ENCODE measurements around the gene CCR9.

GRCh38 chr3:45910892-45911291 is 24.5 kb downstream of the CCR9 start:
- no peak for TF ChIP-seq EZH2 (IDR thresholded peaks at IDR 0.05; ENCODE audit: low read length, missing control alignments)
- no peak for TF ChIP-seq CTCF (conservative IDR thresholded peaks at IDR 0.05 in 1 of 2, IDR thresholded peaks at IDR 0.05 in 1 of 2; ENCODE audit: low read depth in 1 of 2, low read length in 2 of 2)

Data from fibroblast of lung (primary cell).